GM18499 (cell line): ENCODE data around the gene PCDH17.

Source experiments
- ATAC-seq: cut with Tn5 transposase; IDR thresholded peaks from one replicate; pipeline ENCODE4 v1.9.1; 2021; ENCODE audit warnings: moderate number of reproducible peaks; ENCODE audit not compliant: insufficient read depth, unreplicated experiment

The PCDH17 gene

DNA sequence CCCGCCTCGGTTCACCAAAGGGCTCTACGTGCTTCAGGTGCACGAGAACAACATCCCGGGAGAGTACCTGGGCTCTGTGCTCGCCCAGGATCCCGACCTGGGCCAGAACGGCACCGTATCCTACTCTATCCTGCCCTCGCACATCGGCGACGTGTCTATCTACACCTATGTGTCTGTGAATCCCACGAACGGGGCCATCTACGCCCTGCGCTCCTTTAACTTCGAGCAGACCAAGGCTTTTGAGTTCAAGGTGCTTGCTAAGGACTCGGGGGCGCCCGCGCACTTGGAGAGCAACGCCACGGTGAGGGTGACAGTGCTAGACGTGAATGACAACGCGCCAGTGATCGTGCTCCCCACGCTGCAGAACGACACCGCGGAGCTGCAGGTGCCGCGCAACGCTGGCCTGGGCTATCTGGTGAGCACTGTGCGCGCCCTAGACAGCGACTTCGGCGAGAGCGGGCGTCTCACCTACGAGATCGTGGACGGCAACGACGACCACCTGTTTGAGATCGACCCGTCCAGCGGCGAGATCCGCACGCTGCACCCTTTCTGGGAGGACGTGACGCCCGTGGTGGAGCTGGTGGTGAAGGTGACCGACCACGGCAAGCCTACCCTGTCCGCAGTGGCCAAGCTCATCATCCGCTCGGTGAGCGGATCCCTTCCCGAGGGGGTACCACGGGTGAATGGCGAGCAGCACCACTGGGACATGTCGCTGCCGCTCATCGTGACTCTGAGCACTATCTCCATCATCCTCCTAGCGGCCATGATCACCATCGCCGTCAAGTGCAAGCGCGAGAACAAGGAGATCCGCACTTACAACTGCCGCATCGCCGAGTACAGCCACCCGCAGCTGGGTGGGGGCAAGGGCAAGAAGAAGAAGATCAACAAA is 2.6 kb downstream of the PCDH17 start:
- ATAC-seq = no peak

- no peak for ATAC-seq
These were observed 3.3 kb downstream of the PCDH17 start for GRCh38 chr13:57634839-57635165.

DNA sequence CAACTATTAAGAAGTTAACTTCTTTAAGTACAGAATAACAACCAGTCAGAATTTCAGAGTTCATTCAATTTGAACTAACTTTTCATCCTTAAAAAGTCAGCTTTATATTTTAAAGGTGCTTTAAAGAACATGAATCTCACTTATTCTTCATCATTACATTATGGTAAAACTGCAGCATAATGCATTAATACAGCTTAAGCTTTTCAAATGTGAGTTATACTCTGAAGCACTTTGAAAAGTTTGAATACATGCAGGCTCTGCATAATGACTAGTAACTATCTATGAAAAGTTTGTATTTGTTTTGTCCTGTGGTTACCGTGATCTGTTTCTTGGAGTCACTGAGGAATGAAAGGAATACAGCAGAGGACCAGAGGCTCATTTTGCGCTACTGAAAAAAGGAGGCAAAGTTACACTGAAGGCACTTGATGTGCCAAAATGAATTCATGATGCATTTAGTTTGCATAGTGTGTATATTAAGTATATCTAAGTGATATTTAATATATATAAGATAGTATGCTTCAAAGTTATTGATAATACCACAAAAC is 4.1 kb downstream of the PCDH17 start:
- no peak for ATAC-seq

GRCh38 chr13:57636816-57637215 is 5.3 kb downstream of the PCDH17 start:
- ATAC-seq = no peak

DNA sequence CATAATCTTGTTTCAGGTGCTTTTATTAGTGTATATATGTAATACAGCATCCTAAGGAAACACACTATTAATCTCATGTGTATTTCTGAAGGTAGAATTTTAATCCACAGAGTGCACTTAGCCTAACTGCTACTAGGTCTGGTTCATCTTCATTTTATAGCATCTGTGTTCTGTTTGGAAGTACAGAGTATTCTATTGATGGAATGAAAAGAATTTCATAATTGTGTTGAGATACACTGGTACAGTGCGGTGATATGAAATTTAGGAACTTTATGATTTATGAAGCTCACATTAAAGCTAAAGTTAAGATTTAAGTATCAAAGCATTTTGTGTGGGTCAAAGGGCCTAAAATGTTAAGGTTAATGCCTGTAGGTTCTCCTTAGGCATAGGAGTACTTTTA is 6.0 kb downstream of the PCDH17 start:
- ATAC-seq = no peak

DNA sequence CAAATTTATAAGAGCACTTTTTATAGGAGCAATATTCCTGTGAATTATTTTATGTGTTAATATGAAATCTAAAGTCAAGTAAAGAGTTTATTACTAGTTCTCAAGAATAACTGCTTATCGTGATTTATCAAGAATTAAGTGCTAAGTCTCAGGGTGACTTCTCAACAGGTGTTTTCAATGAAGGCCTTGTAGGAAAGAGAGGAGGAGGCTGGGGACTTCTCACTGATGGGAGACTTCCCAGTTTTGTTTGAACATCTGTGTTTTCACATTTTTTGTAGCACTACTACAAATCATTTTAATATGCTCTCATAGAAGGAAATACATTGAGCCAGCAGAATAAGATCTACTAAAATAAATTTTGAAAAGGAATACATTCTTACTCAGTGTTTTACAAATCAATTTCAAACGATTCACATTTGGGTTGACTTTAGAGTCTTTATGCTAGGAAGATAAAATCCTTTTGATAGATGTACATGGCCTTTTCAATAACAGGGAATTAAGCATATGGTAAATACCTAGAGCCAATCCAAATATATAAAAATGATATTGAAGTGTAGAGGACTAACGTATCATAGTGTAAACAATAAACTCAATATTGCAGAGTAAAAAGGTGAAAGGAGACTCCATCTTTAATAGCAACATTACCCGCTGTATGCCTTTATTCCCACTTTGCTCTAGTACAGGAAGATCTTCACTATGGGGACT is 6.8 kb downstream of the PCDH17 start:
- no peak for ATAC-seq

GRCh38 chr13:57640607-57641006 is 9.1 kb downstream of the PCDH17 start:
- no peak for ATAC-seq

GRCh38 chr13:57641051-57641450 is 9.5 kb downstream of the PCDH17 start:
- ATAC-seq = no peak

- ATAC-seq = no peak
These were observed 12.6 kb downstream of the PCDH17 start for GRCh38 chr13:57644106-57644505.

- no peak for ATAC-seq
These were observed 21.9 kb downstream of the PCDH17 start for GRCh38 chr13:57653229-57653989.

GRCh38 chr13:57665481-57665880 is 33.9 kb downstream of the PCDH17 start:
- no peak for ATAC-seq

GRCh38 chr13:57666131-57666953 is 34.8 kb downstream of the PCDH17 start:
- no peak for ATAC-seq

GRCh38 chr13:57672168-57672567 is 40.6 kb downstream of the PCDH17 start:
- no peak for ATAC-seq

GRCh38 chr13:57673197-57673596 is 41.7 kb downstream of the PCDH17 start:
- ATAC-seq = no peak

DNA sequence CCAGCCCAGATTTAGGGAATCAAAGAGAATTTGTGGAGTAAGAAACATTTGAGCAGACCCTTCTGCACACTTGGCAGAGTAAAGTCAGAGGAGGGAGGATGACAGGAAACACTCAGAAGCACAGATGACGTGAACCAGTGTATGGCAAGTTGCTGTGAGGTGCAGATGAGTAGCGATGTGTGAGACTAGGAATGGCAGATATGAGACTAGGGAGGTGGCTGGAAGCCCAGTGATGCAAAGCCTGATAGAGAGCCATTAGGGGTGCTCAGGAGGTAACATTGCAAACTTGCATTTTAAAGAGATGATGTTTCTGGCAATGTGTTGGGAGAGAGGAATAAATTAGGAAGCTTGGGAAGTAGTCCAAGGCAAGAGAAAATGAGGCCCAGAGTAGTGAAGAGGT is 44.0 kb downstream of the PCDH17 start:
- ATAC-seq = no peak

- no peak for ATAC-seq
These were observed 49.1 kb downstream of the PCDH17 start for GRCh38 chr13:57680609-57681008.

GRCh38 chr13:57682128-57682716 is 50.7 kb downstream of the PCDH17 start:
- ATAC-seq = no peak

DNA sequence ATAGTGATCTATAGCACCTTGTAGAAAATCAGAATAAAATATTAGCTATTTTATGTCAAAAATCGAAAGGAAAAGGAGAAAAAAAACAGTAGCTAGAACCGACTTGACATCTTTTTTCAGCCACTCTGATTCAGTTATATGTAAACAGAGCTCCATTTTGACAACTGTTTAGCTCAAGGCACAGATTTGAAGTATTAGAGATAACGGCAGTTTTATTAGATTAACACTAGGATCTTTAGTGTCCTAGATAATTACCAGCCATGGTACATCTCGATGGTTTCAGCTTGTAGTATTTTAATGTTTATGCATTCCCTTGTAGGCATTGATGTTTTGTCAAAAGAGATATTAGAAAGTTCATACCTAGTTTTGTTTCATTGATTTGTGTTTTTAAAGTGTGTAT is 67.3 kb downstream of the PCDH17 start:
- ATAC-seq = no peak

DNA sequence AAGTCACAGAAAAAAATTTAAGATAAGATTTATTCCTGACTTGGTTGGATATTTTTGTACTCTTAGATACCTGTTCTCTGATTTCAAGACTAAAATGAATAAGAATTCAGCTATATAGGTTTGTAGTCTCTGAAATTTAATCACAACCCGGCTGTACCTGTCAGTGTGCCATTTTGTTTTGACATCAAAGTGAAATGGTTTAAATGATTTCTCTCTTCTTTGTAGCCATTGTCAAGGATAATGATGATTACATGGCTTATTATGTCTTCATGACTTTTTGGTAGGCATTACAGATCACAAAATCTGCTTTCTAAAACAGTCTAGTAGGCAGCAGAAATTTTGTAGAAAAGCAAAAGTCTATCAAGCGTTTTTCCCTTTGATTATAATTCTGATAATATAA is 72.5 kb downstream of the PCDH17 start:
- no peak for ATAC-seq

DNA sequence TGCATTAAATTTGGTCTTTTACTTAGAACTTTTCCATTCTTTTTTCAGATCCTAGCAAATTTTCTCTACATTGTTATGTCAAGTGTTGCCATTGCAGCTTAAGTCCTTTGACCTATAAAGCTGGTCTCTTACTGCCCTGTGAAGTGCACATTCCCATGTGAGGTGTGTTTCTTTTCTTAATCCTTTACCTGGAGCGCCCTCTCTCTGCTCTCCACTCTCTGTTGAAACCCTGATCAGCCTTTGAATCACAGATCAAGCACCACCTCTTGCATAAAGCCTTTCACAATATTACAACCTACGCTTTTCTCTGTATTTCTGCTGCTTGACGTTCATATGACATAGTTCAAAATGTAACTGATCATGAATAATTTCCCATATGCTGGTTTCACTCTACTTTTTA is 84.8 kb downstream of the PCDH17 start:
- ATAC-seq = no peak
